CD4-positive, alpha-beta memory T cell (primary cell): ENCODE results near the gene SPHK2. TPM values are rescaled to one million over a fixed set of nuclear protein-coding genes. Genes with fewer than 3 reads are reported as not detected.

Source experiments
- CTCF ChIA-PET: fragments of 350-600 bp; sonication (Branson Sonifier 250); formaldehyde crosslinking; loops from one replicate; lab custom pipeline; 2021; ENCODE audit warnings: inconsistent platforms; ENCODE audit not compliant: partially characterized antibody; lab: Charles Lee
- POLR2A ChIA-PET: fragments of 350-600 bp; sonication (Branson Sonifier 250); formaldehyde crosslinking; loops from one replicate; lab custom pipeline; 2021; ENCODE audit not compliant: partially characterized antibody; lab: Charles Lee
- DNase-seq, 5 donors: peaks; one replicate each; pipeline versions ENCODE4 v3.0.0 to v3.0.0-alpha.2; 2020 to 2022; ENCODE audit warnings: mixed read lengths in 1 of 5
- H3K27ac ChIP-seq: one replicate; pipeline ENCODE4 v1.7.0; 2013; ENCODE audit warnings: low read depth, low read length
- H3K27me3 ChIP-seq: 2 replicates; pipeline ENCODE4 v1.7.0; 2013; ENCODE audit warnings: mild to moderate bottlenecking, low read length, moderate library complexity; ENCODE audit not compliant: insufficient read depth
- H3K36me3 ChIP-seq: 2 replicates; pipeline ENCODE4 v1.7.0; 2013; ENCODE audit warnings: mild to moderate bottlenecking, low read length, moderate library complexity; ENCODE audit not compliant: insufficient read depth
- H3K4me1 ChIP-seq: 2 replicates; pipeline ENCODE4 v1.7.0; 2013; ENCODE audit warnings: mild to moderate bottlenecking, low read length, moderate library complexity; ENCODE audit not compliant: insufficient read depth
- H3K4me3 ChIP-seq, 2 donors: one replicate each; pipeline ENCODE4 v1.7.0; 2013; ENCODE audit warnings: low read length in 2 of 2, mild to moderate bottlenecking in 1 of 2
- H3K9me3 ChIP-seq, 2 donors: one replicate each; pipeline ENCODE4 v1.7.0; 2013; ENCODE audit warnings: low read length in 2 of 2, control low read depth in 1 of 2; ENCODE audit not compliant: control insufficient read depth in 1 of 2
- H3K27ac Mint-ChIP-seq, 7 donors: one replicate each; pipeline ENCODE4 v1.8.0; 2020 to 2021; ENCODE audit warnings: mixed read lengths in 7 of 7, mild to moderate bottlenecking in 6 of 7, inconsistent platforms in 3 of 7, moderate library complexity in 3 of 7
- H3K27me3 Mint-ChIP-seq, 2 donors: one replicate each; pipeline ENCODE4 v1.8.0; 2020 to 2021; ENCODE audit warnings: mixed read lengths in 2 of 2
- H3K36me3 Mint-ChIP-seq, 2 donors: one replicate each; pipeline ENCODE4 v1.8.0; 2020 to 2021; ENCODE audit warnings: mixed read lengths in 2 of 2, inconsistent platforms in 1 of 2, mild to moderate bottlenecking in 1 of 2
- H3K4me1 Mint-ChIP-seq, 4 donors: one replicate each; pipeline ENCODE4 v1.8.0; 2020 to 2021; ENCODE audit warnings: mixed read lengths in 4 of 4, mild to moderate bottlenecking in 1 of 4
- H3K4me3 Mint-ChIP-seq, 8 donors: one replicate each; pipeline ENCODE4 v1.8.0; 2020 to 2021; ENCODE audit warnings: mixed read lengths in 8 of 8, mild to moderate bottlenecking in 7 of 8, moderate library complexity in 6 of 8, inconsistent platforms in 3 of 8
- H3K9me3 Mint-ChIP-seq, 8 donors: one replicate each; pipeline ENCODE4 v1.8.0; 2020 to 2021; ENCODE audit warnings: mixed read lengths in 8 of 8, mild to moderate bottlenecking in 5 of 8, inconsistent platforms in 3 of 8, moderate library complexity in 1 of 8
- intact Hi-C: fragments of 100-400 bp; cut with micrococcal nuclease; formaldehyde crosslinking; loops from one replicate; pipeline ENCODE4 v1.15.1; 2023
- polyA plus RNA-seq, 2 donors: library from polyadenylated mRNA; unstranded; fragments of 300-500 nt; fragmentation: Illumina TruSeq; gene quantifications; one replicate each; pipeline ENCODE4 v1.2.3, GENCODE V29; 2021
- total RNA-seq, 2 experiments: library from RNA; stranded (reverse); gene quantifications; one replicate each; pipeline ENCODE4 v1.2.3, GENCODE V29; 2021

Gene SPHK2
- total and polyA plus RNA-seq, 4 experiments from 2014 or later: 6.0 to 29.1 (median 16.7) TPM

GRCh38 chr19:48611872-48612271 is 7.4 kb upstream of the SPHK2 start:
- peaks cover 16 to 24% of the 10 kb centered on the region in 2 donors for H3K36me3 Mint-ChIP-seq
- ChIA-PET CTCF (no interaction called here), POLR2A (no interaction called here)
- peaks cover 7 to 25% (median 15%) of the 10 kb centered on the region in 4 donors for H3K4me1 Mint-ChIP-seq
- intact Hi-C loops: no loop called here
- Histone ChIP-seq H3K4me1 (peaks cover 12% of the 10 kb centered on the region), H3K4me3 (no peak overlapping the region), H3K36me3 (peaks cover 23% of the 10 kb centered on the region), H3K27ac (no peak overlapping the region), H3K9me3 (no peaks in the 10 kb centered on the region), H3K27me3 (no peaks in the 10 kb centered on the region)
- H3K27me3 Mint-ChIP-seq: no peaks in the 10 kb centered on the region
- H3K4me3 Mint-ChIP-seq: no peak overlapping the region
- peaks cover 0 to 2% (median 0%) of the 10 kb centered on the region in 8 donors for H3K9me3 Mint-ChIP-seq
- peak overlapping the region in 1 of 7 donors; percentile 42 for H3K27ac Mint-ChIP-seq
- no peak for DNase-seq

GRCh38 chr19:48613024-48613851 is 6.1 kb upstream of the SPHK2 start:
- DNase-seq: no peak
- H3K27ac Mint-ChIP-seq: peak overlapping the region in 3 of 7 donors; percentile 51 to 73 (median 64)
- H3K36me3 ChIP-seq: peaks cover 35% of the 10 kb centered on the region
- intact Hi-C loops: no loop called here
- peaks cover 23 to 37% of the 10 kb centered on the region in 2 donors for H3K36me3 Mint-ChIP-seq
- H3K9me3 Mint-ChIP-seq: peaks cover 0 to 2% (median 0%) of the 10 kb centered on the region in 8 donors
- ChIA-PET POLR2A (interaction anchor here (0.9 to 1.3 kb wide), 3 partner anchors 20 to 24 kb away, joined by 3 to 5 read pairs (median 4); no protein-coding TSS in a partner anchor), CTCF (no interaction called here)
- H3K4me3 ChIP-seq: no peak overlapping the region
- no peaks in the 10 kb centered on the region for H3K9me3 ChIP-seq
- H3K27ac ChIP-seq: no peak overlapping the region
- peaks cover 25% of the 10 kb centered on the region for H3K4me1 ChIP-seq
- peaks cover 10 to 39% (median 25%) of the 10 kb centered on the region in 4 donors for H3K4me1 Mint-ChIP-seq
- peak overlapping the region in 1 of 8 donors; percentile 35 for H3K4me3 Mint-ChIP-seq
- H3K27me3 Mint-ChIP-seq: no peaks in the 10 kb centered on the region
- H3K27me3 ChIP-seq: no peaks in the 10 kb centered on the region

DNA sequence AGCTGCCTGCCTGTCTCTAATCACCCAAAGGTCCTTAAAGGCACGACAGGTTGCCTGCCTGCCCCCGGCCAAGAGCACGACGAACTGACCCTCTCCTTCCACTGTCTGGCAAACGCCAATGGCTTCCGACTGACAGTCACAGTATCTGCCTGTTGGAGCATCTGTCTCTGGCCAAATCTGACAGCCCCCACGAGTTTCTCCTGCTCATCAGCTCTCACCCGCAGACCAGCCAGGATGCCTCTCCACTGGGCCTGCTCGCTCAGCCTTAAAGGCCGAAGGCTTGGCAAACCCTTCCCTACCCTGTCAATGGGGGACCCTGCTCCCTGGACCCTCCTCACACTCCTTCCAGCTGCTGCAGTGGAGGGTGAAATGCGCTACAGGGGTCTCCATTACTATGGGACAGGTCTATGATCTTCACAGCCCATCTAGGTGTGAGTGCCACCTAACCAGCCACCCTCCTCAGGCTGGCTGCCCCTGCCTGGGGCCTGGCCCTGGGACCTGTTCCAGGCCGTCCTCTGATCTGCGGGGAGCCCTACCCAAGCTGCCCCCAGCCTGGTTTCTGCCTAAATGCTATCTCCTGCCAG is 5.4 kb upstream of the SPHK2 start:
- no peak overlapping the region for H3K4me3 ChIP-seq
- POLR2A ChIA-PET: interaction anchor here (0.9 to 5.6 kb wide), 6 partner anchors 10 to 32 kb away, joined by 3 to 70 read pairs (median 4); partner anchors contain the start of genes CA11 and DBP
- H3K27ac ChIP-seq: no peak overlapping the region
- intact Hi-C loops: no loop called here
- peaks cover 28% of the 10 kb centered on the region for H3K4me1 ChIP-seq
- H3K9me3 ChIP-seq: no peaks in the 10 kb centered on the region
- DNase-seq: no peak
- Mint-ChIP-seq H3K4me1 (peaks cover 7 to 42% (median 25%) of the 10 kb centered on the region in 4 donors), H3K4me3 (peak overlapping the region in 1 of 8 donors; percentile 43), H3K27ac (peak overlapping the region in 3 of 7 donors; percentile 51 to 73 (median 64)), H3K9me3 (peaks cover 0 to 2% (median 0%) of the 10 kb centered on the region in 8 donors), H3K27me3 (no peaks in the 10 kb centered on the region), H3K36me3 (peaks cover 23 to 44% of the 10 kb centered on the region in 2 donors)
- CTCF ChIA-PET: no interaction called here
- H3K27me3 ChIP-seq: no peaks in the 10 kb centered on the region
- H3K36me3 ChIP-seq: peaks cover 35% of the 10 kb centered on the region

- peaks cover 0 to 2% (median 0%) of the 10 kb centered on the region in 8 donors for H3K9me3 Mint-ChIP-seq
- no peak within 1 kb of the TSS for H3K4me3 ChIP-seq
- H3K27me3 ChIP-seq: no peaks in the 10 kb centered on the region
- H3K27ac ChIP-seq: no peak within 1 kb of the TSS
- no peak for DNase-seq
- H3K4me1 ChIP-seq: peaks cover 31% of the 10 kb centered on the region
- H3K4me3 Mint-ChIP-seq: peak within 1 kb of the TSS in 4 of 8 donors; percentile 12 to 43 (median 32)
- peak within 1 kb of the TSS in 2 of 7 donors; percentile 35 to 51 for H3K27ac Mint-ChIP-seq
- no peaks in the 10 kb centered on the region for H3K27me3 Mint-ChIP-seq
- ChIA-PET CTCF (interaction anchor here (2.0 kb wide), 1 partner anchor 26 kb away, joined by 8 read pairs; no protein-coding TSS in a partner anchor), POLR2A (interaction anchor here (0.9 to 5.6 kb wide), 7 partner anchors 9 to 32 kb away, joined by 3 to 70 read pairs (median 4); partner anchors contain the start of genes CA11 and DBP)
- H3K4me1 Mint-ChIP-seq: peaks cover 10 to 48% (median 28%) of the 10 kb centered on the region in 4 donors
- peaks cover 35% of the 10 kb centered on the region for H3K36me3 ChIP-seq
- H3K9me3 ChIP-seq: no peaks in the 10 kb centered on the region
- H3K36me3 Mint-ChIP-seq: peaks cover 23 to 51% of the 10 kb centered on the region in 2 donors
- intact Hi-C loops: loop anchor here (5.0 kb wide), 1 partner anchor 98 kb away; no protein-coding TSS in a partner anchor
These were observed 4.7 kb upstream of the SPHK2 start, which contains the start of gene FAM83E for GRCh38 chr19:48614436-48615230. Gene FAM83E (minus strand): TSS chr19:48615076. CDS start chr19:48613372, 1,704 bp downstream.

DNA sequence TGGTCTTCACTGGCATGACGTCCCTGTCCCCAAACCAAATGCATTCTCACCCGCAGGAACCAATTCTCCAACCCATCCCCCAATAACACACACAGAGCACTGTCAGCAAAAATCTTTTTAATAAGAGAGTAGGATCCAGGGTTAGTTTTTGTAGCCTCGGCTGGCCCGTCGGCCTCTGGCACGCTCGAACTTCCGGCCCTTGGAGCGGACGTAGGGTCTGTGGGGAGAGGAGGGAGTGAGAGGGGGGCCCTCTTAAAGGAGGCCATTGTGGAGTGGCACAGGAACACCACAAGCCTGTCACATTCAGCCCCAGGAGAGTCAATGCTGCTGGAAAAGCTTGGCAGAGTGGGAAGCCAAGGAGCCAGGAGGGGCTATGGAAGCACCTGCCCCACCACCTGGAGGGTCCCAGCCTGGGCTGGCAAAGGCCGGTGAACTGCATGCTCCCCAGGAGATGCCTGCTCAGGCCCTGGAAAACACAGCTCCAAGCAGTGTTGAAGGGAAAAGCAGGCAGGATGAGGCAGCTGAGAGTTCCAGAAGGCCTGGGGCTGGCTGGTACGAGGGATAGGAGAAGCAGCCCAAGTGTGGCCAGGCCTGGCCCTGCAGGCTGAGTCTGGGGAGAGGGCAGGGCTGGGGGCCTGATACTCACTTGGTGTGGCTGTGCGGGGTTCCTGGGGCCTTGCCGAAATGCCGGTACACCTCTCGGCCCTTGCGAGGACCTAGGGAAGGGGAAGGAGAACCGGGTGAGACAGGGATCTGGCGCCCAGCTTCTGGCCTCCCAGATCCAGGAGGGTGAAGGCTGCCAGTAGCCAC is 3.9 kb upstream of the SPHK2 start:
- peaks cover 39% of the 10 kb centered on the region for H3K4me1 ChIP-seq
- H3K27me3 Mint-ChIP-seq: no peaks in the 10 kb centered on the region
- ChIA-PET CTCF (interaction anchor here (2.0 kb wide), 1 partner anchor 26 kb away, joined by 8 read pairs; no protein-coding TSS in a partner anchor), POLR2A (interaction anchor here (1.4 to 5.6 kb wide), 4 partner anchors 14 to 103 kb away, joined by 4 to 70 read pairs (median 8); partner anchors contain the start of gene DBP)
- H3K4me3 ChIP-seq: no peak overlapping the region
- no peaks in the 10 kb centered on the region for H3K9me3 ChIP-seq
- H3K36me3 ChIP-seq: peaks cover 35% of the 10 kb centered on the region
- intact Hi-C loops: loop anchor here (5.0 kb wide), 1 partner anchor 97 kb away; no protein-coding TSS in a partner anchor
- peak in 1 of 5 donors; percentile 27 for DNase-seq
- H3K4me3 Mint-ChIP-seq: peak overlapping the region in 4 of 8 donors; percentile 12 to 36 (median 22)
- peaks cover 0 to 2% (median 0%) of the 10 kb centered on the region in 8 donors for H3K9me3 Mint-ChIP-seq
- no peak overlapping the region for H3K27ac ChIP-seq
- H3K4me1 Mint-ChIP-seq: peaks cover 15 to 55% (median 34%) of the 10 kb centered on the region in 4 donors
- peak overlapping the region in 1 of 7 donors; percentile 35 for H3K27ac Mint-ChIP-seq
- H3K27me3 ChIP-seq: no peaks in the 10 kb centered on the region
- peaks cover 23 to 57% of the 10 kb centered on the region in 2 donors for H3K36me3 Mint-ChIP-seq
